Upper lobe of left lung (tissue), 4 donors: ENCODE data around the gene TPGS1.

Experiments
- CTCF ChIP-seq, 6 experiments: fragments of 450-650 bp in 4 of 6; fragments of 200-600 bp in 2 of 6; sonication (generic) in 2 of 6; IDR thresholded peaks; one replicate each; pipeline ENCODE4 v1.5.1; 2016 to 2019; ENCODE audit warnings: antibody characterized with exemption in 6 of 6
- POLR2A ChIP-seq, 4 donors: fragments of 450-650 bp; IDR thresholded peaks; one replicate each; pipeline ENCODE4 v1.5.1; 2016 to 2017; ENCODE audit warnings: antibody characterized with exemption in 4 of 4, mild to moderate bottlenecking in 2 of 4

- TF ChIP-seq CTCF (IDR thresholded peaks at IDR 0.05) (no peak), POLR2A (IDR thresholded peaks at IDR 0.05) (no peak)
These were observed 9.3 kb upstream of the TPGS1 start for GRCh38 chr19:497869-498510.
